Stimulated activated CD4-positive, alpha-beta T cell treated with anti-CD3 and anti-CD28 coated beads, TNF-alpha, amount 100 ng/mL, for 4 hours (primary cell): ENCODE results near the gene LUC7L.
"Not testable (repeated sequence)": the region's sequence is repeated elsewhere in the genome, so short reads cannot be mapped to it uniquely, and the experiment has no call there.

Experiments used
- DNase-seq, 3 experiments: peaks; one replicate each; pipeline ENCODE4 v3.0.0-alpha.2; 2020; ENCODE audit warnings: low read depth in 3 of 3

LUC7L gene

GRCh38 chr16:229731-230281 is 557 bp upstream of the LUC7L start:
- no peak for DNase-seq

DNA sequence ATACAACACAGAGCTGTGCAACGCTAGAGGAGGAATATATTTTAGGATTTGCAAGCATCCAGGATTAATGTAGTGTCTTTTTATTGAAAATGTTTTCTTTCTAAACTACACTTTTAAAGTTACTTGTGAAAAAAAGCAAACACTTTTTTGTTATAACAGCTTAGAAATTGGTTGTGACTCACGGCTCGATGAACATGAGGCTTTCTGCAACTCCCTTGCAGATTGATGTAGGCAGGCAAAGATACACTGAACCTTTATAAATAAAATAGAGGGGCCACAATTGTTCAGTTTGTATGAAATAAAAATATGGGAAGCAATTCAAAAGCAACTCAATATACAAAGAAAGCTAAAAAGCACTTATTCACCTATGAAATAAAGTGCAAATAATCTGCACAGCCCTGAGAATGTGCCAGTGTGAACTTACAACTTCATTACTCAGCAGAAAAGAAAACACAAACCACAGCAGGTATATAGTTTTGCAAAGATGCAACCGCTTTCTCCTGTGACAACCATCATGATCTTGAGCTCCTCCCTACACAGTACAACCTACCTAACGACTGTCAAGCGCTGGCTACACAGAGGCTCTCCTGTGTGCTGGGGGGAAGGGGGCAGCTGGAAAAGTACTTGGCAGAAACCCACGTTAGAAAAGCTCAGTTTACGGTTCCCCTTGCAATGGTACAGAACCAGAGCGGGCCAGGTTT is 948 bp downstream of the LUC7L start:
- no peak for DNase-seq

DNA sequence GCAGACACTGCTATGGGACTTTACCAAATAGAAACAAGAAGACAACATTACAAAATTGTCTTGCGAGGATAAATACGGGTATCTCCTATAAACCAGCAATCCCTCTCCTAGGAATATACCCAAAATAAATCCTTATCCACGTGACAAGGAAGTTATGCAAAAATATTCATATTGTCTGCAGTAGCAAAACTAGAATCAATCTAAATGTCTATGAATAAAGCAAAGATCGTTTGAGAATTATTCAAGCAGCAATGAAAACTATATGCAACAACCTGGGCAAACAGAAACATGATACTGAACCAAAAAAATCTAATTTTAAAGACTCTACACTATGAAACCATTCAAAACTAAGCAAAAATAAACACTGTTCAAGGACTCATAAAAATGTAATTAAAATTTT is 9.2 kb downstream of the LUC7L start:
- no peak for DNase-seq

DNA sequence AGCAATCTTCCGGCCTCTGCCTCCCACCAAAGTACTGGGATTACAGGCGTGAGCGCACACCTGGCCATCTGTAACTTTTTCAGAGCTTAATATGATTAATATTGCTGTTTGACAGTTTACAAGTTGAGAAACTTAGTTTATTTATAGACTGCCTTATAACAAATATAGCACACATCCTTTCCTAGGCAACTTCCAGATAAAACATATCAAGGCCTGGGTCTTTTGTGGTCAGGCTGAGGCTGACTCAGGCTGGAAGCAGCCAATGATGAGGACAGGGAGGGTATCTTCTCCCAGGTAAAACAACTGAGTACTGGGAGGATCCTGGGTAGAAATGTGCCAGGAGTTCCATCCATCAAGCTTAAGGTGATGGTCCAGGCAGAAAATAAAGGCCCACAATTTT is 16.2 kb downstream of the LUC7L start:
- DNase-seq = no peak

- DNase-seq = not testable (repeated sequence)
These were observed 17.5 kb downstream of the LUC7L start for GRCh38 chr16:211631-212180.

GRCh38 chr16:209359-209758 is 19.9 kb downstream of the LUC7L start:
- DNase-seq = not testable (repeated sequence)

DNA sequence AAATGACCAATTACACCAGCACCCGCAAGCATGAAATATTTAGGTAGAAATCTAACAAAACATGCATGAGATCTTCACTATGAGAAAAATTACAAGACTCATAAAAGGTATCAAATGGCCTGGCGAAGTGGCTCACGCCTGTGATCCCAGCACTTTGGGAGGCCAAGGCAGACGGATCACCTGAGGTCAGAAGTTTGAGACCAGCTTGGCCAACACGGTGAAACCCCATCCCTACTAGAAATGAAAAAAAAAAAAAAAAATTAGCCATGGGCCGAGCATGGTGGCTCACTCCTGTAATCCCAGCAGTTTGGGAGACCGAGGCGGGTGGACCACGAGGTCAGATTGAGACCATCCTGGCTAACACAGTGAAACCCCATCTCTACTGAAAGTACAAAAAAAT is 25.2 kb downstream of the LUC7L start:
- DNase-seq = not testable (repeated sequence)

- no peak for DNase-seq
These were observed 26.0 kb downstream of the LUC7L start for GRCh38 chr16:203246-203645.

- no peak for DNase-seq
These were observed 28.9 kb downstream of the LUC7L start for GRCh38 chr16:200388-200787.

DNA sequence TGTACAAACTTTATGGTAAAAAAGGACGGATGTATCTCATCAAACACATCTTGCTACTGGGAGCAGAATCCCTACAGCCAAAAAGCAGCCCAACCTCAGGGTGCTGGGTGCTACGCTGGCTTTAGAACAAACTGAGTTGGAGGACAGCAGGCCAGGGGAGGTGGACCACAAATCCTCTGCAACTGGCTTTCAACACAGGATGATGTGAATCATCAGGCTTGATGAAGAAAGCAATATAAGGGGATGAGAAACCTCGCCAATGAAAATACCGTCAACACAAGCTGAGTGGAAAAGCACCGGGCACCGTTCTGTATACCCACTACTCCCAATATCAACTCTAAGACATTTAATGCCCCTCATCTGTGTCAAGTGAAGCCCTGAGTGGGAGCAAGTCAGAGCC is 34.7 kb downstream of the LUC7L start:
- no peak for DNase-seq

DNA sequence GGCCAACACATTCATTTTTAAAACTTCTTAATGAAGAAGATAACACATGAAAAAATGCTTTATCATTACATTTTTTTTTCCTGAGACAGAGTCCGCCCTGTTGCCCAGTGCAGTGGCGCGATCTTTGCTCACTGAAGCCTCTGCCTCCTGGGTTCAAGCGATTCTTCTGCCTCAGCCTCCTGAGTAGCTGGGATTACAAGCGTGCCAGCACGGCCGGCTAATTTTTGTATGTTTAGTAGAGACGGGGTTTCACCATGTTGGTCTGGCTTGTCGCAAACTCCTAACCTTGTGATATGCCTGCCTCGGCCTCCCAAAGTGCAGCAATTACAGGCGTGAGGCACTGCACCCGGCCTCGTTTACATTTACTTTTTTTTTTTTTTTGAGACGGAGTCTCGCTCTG is 35.8 kb downstream of the LUC7L start:
- DNase-seq = no peak

GRCh38 chr16:192686-193085 is 36.6 kb downstream of the LUC7L start:
- DNase-seq = no peak

- no peak for DNase-seq
These were observed 37.4 kb downstream of the LUC7L start for GRCh38 chr16:191831-192230.

- no peak for DNase-seq
These were observed 39.6 kb downstream of the LUC7L start for GRCh38 chr16:189604-190186.

DNA sequence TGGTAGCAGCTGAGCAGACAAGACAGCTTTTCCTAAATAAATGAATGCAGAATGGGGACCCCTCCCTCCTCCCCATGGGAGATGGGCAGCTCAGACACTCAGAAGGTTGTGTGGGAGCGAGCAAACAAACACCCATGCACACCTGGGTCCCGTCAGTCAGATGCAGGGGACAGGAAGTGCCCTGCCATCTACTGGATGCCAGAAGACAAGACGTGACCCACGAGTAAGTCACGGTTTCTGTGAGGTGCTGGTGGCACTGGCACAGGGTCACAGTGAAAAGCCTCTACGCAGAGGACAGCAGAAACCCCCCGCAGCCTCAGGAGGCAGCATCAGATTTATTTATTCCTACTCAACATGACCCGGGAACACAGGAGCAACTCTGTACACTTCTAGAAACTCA is 40.6 kb downstream of the LUC7L start:
- no peak for DNase-seq

DNA sequence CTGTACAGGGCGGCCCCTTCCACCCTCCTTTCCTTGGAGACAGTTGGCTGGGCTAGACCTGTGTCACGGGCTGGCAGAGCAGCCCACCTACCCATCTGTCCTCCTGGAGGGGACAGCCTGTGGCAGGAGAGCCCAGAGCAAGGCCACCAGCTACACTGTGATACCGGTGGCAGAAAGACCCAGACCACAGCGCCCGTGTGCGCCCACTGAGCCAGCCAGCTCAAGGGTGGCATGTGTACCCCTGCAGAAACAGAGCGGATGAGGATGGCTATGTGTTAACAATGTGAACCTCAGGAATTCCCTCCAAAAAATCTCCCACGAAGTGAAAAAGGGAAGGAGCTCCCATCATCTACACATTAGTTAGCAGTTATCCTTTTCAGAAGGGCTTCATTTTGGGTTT is 41.9 kb downstream of the LUC7L start:
- no peak for DNase-seq

DNA sequence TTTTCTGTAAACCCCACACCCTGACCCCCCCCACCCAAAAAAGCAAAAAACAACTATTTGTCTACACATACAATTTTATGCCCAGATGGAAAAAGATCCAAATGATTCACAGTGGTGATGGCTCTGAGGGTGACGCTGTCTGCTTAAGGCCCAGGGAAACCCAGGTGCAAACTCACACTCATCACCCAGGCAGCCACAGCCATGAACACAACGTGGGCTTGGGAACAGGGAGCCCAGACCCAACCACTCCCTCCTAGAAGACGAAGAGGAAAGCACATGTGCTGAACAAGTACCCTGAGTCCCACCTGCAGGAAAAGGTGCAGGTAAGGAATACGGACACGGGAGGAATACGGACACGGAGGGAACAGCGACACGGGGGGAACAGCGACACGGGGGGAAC is 43.6 kb downstream of the LUC7L start:
- no peak for DNase-seq

DNA sequence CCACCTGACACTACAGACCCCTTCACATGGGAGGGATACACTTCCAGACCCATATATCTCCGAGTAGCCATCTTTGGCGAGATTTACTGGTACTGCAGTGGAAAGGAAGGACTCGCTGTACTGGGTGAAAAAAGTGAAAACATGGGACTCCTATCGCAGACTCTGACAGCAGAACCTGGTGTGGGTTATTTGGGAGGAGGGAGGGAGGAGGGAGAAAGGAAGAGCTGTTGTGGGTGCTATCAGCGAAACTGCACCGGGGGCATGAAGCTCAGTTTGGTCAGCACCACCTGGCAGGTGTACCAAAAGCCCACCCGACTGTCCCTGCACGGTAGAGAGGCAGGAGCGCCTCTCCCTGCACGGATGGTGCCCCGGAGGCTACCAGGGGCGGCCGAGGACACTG is 44.0 kb downstream of the LUC7L start:
- no peak for DNase-seq

DNA sequence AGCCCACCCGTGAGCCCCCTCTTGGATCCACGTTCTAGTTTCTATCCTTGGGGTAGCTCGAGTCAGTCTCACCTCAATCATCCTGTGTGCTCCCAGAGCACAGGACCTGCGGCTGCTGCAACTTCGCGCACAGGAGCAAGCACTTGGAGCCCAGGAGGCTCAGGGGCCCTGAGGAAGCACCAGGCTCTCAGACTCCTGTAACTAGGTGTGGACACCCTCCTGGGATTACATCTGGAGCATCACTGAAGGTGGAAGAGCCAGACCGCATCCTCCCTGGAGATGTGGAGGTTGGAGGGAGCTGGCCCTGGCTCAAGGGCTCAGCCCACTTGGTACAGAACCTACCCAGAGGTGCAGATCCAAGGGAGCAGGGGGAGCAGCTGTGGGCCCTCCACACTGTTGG is 46.2 kb downstream of the LUC7L start:
- no peak for DNase-seq

DNA sequence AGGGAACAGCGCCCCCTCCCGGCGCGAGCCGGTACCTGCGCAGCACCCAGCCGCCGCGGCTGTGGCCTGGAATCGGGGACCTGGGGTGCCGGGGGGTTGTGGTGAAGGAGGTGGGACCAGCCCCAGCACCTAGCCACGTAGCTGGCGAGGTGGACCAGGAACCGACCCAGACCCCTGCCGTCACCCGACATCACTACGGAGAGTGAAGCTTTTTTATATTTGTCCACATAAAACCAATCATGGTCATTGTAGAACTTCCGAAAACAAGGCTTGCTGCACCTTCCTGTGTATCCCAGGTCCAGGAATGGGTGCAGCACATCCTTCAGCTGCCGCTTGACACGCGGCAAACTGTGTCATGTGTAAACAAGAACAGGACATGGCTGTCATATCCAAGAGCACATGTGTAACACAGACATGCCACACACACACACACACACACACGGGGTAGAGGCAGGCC is 47.7 kb downstream of the LUC7L start:
- DNase-seq = peak in 1 of 3 experiments; percentile 73

- peak; percentile 35 to 72 (median 70) for DNase-seq
These were observed 48.3 kb downstream of the LUC7L start for GRCh38 chr16:180681-181564.

GRCh38 chr16:180101-180675 is 49.1 kb downstream of the LUC7L start, which contains the start of gene HBQ1:
Gene HBQ1, plus strand, starts transcription at chr16:180459. Its CDS starts 28 bp downstream, at chr16:180487.
- DNase-seq = peak in 2 of 3 experiments; percentile 13 to 23
